B cell (primary cell): ENCODE results near the gene PHLPP1. TPM values are rescaled to one million over a fixed set of nuclear protein-coding genes. Genes with fewer than 3 reads are reported as not detected.

Experiments used
- ATAC-seq: fragments of 200-7000 bp; cut with Tn5 transposase; one replicate; pipeline ENCODE4 v1.10.0; 2021; ENCODE audit warnings: low read depth, mild to moderate bottlenecking, moderate number of reproducible peaks, moderate library complexity
- CTCF ChIA-PET: fragments of 350-600 bp; sonication (Branson Sonifier 250); formaldehyde crosslinking; loops from one replicate; lab custom pipeline; 2021; ENCODE audit warnings: antibody characterized with exemption, inconsistent platforms; lab: Charles Lee
- POLR2A ChIA-PET: fragments of 350-600 bp; sonication (Branson Sonifier 250); formaldehyde crosslinking; loops from one replicate; lab custom pipeline; 2021; ENCODE audit warnings: antibody characterized with exemption; lab: Charles Lee
- DNase-seq: peaks from one replicate; pipeline ENCODE4 v3.0.0; 2013
- H2AFZ ChIP-seq: 2 replicates; pipeline ENCODE4 v1.6.1; 2012; ENCODE audit warnings: mild to moderate bottlenecking, low read depth, low read length; ENCODE audit not compliant: insufficient read depth, poor library complexity, severe bottlenecking
- H3K27ac ChIP-seq, 2 donors: 1 replicate in 1 of 2; 2 replicates in 1 of 2; pipeline ENCODE4 v1.5.1; 2012 to 2013; ENCODE audit warnings: low read length in 2 of 2, mild to moderate bottlenecking in 2 of 2, moderate library complexity in 1 of 2
- H3K27me3 ChIP-seq, 4 experiments: fragments of 200-600 bp in 1 of 4; sonication (generic) in 1 of 4; replicated peaks in 1 of 4; 1 replicate in 2 of 4; 2 replicates in 2 of 4; pipeline versions ENCODE4 v1.6.1 to v1.7.0; 2013 to 2016; ENCODE audit warnings: low read length in 3 of 4, mild to moderate bottlenecking in 2 of 4, mixed read lengths in 1 of 4, moderate library complexity in 1 of 4; ENCODE audit not compliant: insufficient read depth in 4 of 4, control insufficient read depth in 3 of 4; ENCODE audit errors: control extremely low read depth in 1 of 4
- H3K36me3 ChIP-seq, 2 experiments: replicated peaks in 1 of 2; 1 replicate in 1 of 2; 2 replicates in 1 of 2; pipeline versions ENCODE4 v1.6.1 to v1.7.1; 2013; ENCODE audit warnings: low read length in 1 of 2; ENCODE audit not compliant: insufficient read depth in 2 of 2, control insufficient read depth in 1 of 2; ENCODE audit errors: control extremely low read depth in 1 of 2, extremely low read depth in 1 of 2
- H3K4me1 ChIP-seq, 2 donors: fragments of 200-600 bp in 1 of 2; sonication (generic) in 1 of 2; 1 replicate in 1 of 2; 2 replicates in 1 of 2; pipeline versions ENCODE4 v1.5.1 to v1.6.1; 2013 to 2017; ENCODE audit warnings: low read length in 2 of 2; ENCODE audit not compliant: control insufficient read depth in 2 of 2, insufficient read depth in 2 of 2
- H3K4me2 ChIP-seq: replicated peaks from 2 replicates; pipeline ENCODE3; 2012; ENCODE audit warnings: mild to moderate bottlenecking, low read depth, low read length; ENCODE audit not compliant: poor library complexity, severe bottlenecking
- H3K4me3 ChIP-seq, 5 experiments: fragments of 200-600 bp in 1 of 5; sonication (generic) in 1 of 5; 1 replicate in 3 of 5; 2 replicates in 2 of 5; pipeline versions ENCODE4 v1.5.1 to v1.7.0; 2011 to 2016; ENCODE audit warnings: low read length in 4 of 5, mild to moderate bottlenecking in 4 of 5, low read depth in 2 of 5, control low read depth in 1 of 5, moderate library complexity in 1 of 5; ENCODE audit not compliant: insufficient read depth in 1 of 5; ENCODE audit errors: control extremely low read depth in 1 of 5, extremely low read depth in 1 of 5
- H3K79me2 ChIP-seq: fragments of 200-600 bp; sonication (generic); one replicate; pipeline ENCODE4 v1.6.0; 2016; ENCODE audit warnings: low read length; ENCODE audit not compliant: control insufficient read depth, insufficient read depth
- H3K9ac ChIP-seq: fragments of 200-600 bp; sonication (generic); 2 replicates; pipeline ENCODE4 v1.6.1; 2017; ENCODE audit warnings: mild to moderate bottlenecking, low read length, moderate library complexity
- H3K9me3 ChIP-seq, 3 donors: one replicate each; pipeline versions ENCODE4 v1.6.1 to v1.7.1; 2013; ENCODE audit warnings: low read length in 2 of 3; ENCODE audit not compliant: control insufficient read depth in 2 of 3, insufficient read depth in 1 of 3; ENCODE audit errors: control extremely low read depth in 1 of 3
- H4K20me1 ChIP-seq: 2 replicates; pipeline ENCODE4 v1.6.0; 2012; ENCODE audit warnings: mild to moderate bottlenecking, low read length; ENCODE audit not compliant: insufficient read depth, control insufficient read depth, poor library complexity, severe bottlenecking
- H3K27ac Mint-ChIP-seq: one replicate; pipeline ENCODE4 v1.8.0; 2021; ENCODE audit warnings: mixed read lengths
- H3K27me3 Mint-ChIP-seq: one replicate; pipeline ENCODE4 v1.8.0; 2021; ENCODE audit warnings: mixed read lengths
- H3K4me1 Mint-ChIP-seq: one replicate; pipeline ENCODE4 v1.8.0; 2021; ENCODE audit warnings: mixed read lengths
- H3K4me3 Mint-ChIP-seq: one replicate; pipeline ENCODE4 v1.8.0; 2021; ENCODE audit warnings: mixed read lengths
- H3K9me3 Mint-ChIP-seq: one replicate; pipeline ENCODE4 v1.8.0; 2022; ENCODE audit warnings: mixed read lengths; ENCODE audit not compliant: insufficient read depth
- CTCF ChIP-seq: fragments of 200-600 bp; IDR thresholded peaks from one replicate; pipeline ENCODE4 v1.8.0; 2022; ENCODE audit warnings: antibody characterized with exemption, mild to moderate bottlenecking
- EZH2 ChIP-seq: IDR thresholded peaks from 2 replicates; pipeline ENCODE4 v1.6.1; 2012; ENCODE audit warnings: borderline replicate concordance, low read depth, mild to moderate bottlenecking, moderate library complexity, low read length; ENCODE audit not compliant: insufficient read depth, poor library complexity, severe bottlenecking
- WGBS: methylation state at CpG from one replicate; pipeline ENCODE4 v1.1.5; 2013; ENCODE audit warnings: missing lambda C conversion rate; ENCODE audit not compliant: insufficient coverage; 5-methylcytosine and 5-hydroxymethylcytosine counted together
- intact Hi-C: fragments of 100-400 bp; cut with micrococcal nuclease; formaldehyde crosslinking; loops from one replicate; pipeline ENCODE4 v1.10.0; 2022
- polyA plus RNA-seq: library from polyadenylated mRNA; depleted of rRNA; stranded (reverse); fragments of >200 nt; gene quantifications from 2 replicates; pipeline ENCODE4 v1.2.3, GENCODE V29; 2012
- total RNA-seq, 2 donors: library from RNA; stranded (reverse); fragments of 120-200 nt in 1 of 2; gene quantifications; 1 replicate in 1 of 2; 2 replicates in 1 of 2; pipeline versions ENCODE4 v1.2.3 to v1.2.4, GENCODE V29; 2013 to 2022

PHLPP1 gene
- total and polyA plus RNA-seq, 2 donors (not counting 1 experiment from before 2014, with no cell fraction given) = 3.0 to 20.7 TPM

GRCh38 chr18:62790871-62791772, 75.8 kb downstream of the PHLPP1 start:
- Mint-ChIP-seq H3K27me3 (no peaks in the 10 kb centered on the region), H3K4me1 (peaks cover 14% of the 10 kb centered on the region), H3K4me3 (no peak overlapping the region), H3K27ac (no peak overlapping the region), H3K9me3 (no peaks in the 10 kb centered on the region)
- H3K4me2 ChIP-seq = no peak overlapping the region
- H3K9me3 ChIP-seq = no peaks in the 10 kb centered on the region
- ChIA-PET CTCF (no interaction called here), POLR2A (no interaction called here)
- no peaks in the 10 kb centered on the region for H3K36me3 ChIP-seq
- no peaks in the 10 kb centered on the region for H4K20me1 ChIP-seq
- no peaks in the 10 kb centered on the region for H3K27me3 ChIP-seq
- DNase-seq (no peak), ATAC-seq (no peak)
- no peak for TF ChIP-seq CTCF
- no peak for TF ChIP-seq EZH2
- H3K9ac ChIP-seq = no peak overlapping the region
- peaks cover 20% of the 10 kb centered on the region for H3K79me2 ChIP-seq
- H3K4me3 ChIP-seq = no peak overlapping the region
- H2AFZ ChIP-seq = no peak overlapping the region
- intact Hi-C loops = no loop called here
- H3K4me1 ChIP-seq = no peaks in the 10 kb centered on the region
- 100% methylated on average over 5 of the region's 7 CpGs for WGBS
- no peak overlapping the region for H3K27ac ChIP-seq

- no peaks in the 10 kb centered on the region for H3K4me1 ChIP-seq
- ChIA-PET POLR2A (no interaction called here), CTCF (no interaction called here)
- no peak overlapping the region for H3K4me3 ChIP-seq
- peaks cover 20% of the 10 kb centered on the region for H3K79me2 ChIP-seq
- intact Hi-C loops = no loop called here
- no peaks in the 10 kb centered on the region for H3K36me3 ChIP-seq
- H2AFZ ChIP-seq = no peak overlapping the region
- no peak for TF ChIP-seq CTCF
- TF ChIP-seq EZH2 = no peak
- no peaks in the 10 kb centered on the region for H3K27me3 Mint-ChIP-seq
- H3K4me3 Mint-ChIP-seq = no peak overlapping the region
- no peaks in the 10 kb centered on the region for H3K27me3 ChIP-seq
- peaks cover 11% of the 10 kb centered on the region for H3K4me1 Mint-ChIP-seq
- H3K27ac ChIP-seq = no peak overlapping the region
- no peak overlapping the region for H3K9ac ChIP-seq
- H3K4me2 ChIP-seq = no peak overlapping the region
- H3K9me3 ChIP-seq = no peaks in the 10 kb centered on the region
- DNase-seq = no peak
- no peak overlapping the region for H3K27ac Mint-ChIP-seq
- WGBS = no CpG with 5 or more reads among the region's 1 CpG
- no peaks in the 10 kb centered on the region for H3K9me3 Mint-ChIP-seq
- H4K20me1 ChIP-seq = no peaks in the 10 kb centered on the region
- ATAC-seq = no peak
These were observed 76.7 kb downstream of the PHLPP1 start for GRCh38 chr18:62792016-62792415.
